Vagina (tissue), 2 donors: Measurements from ENCODE around the gene WNK2.

Experiments
- CTCF ChIP-seq, 3 experiments: fragments of 450-650 bp in 2 of 3; fragments of 200-600 bp in 1 of 3; sonication (generic) in 1 of 3; IDR thresholded peaks; one replicate each; pipeline ENCODE4 v1.5.1; 2017 to 2019; ENCODE audit warnings: antibody characterized with exemption in 3 of 3, mild to moderate bottlenecking in 2 of 3, moderate library complexity in 2 of 3
- POLR2A ChIP-seq, 2 donors: fragments of 450-650 bp; IDR thresholded peaks; one replicate each; pipeline ENCODE4 v1.6.1; 2017; ENCODE audit warnings: antibody characterized with exemption in 2 of 2, mild to moderate bottlenecking in 2 of 2, moderate library complexity in 2 of 2

GRCh38 chr9:93264338-93265125 lies 80.6 kb downstream of the WNK2 start:
- TF ChIP-seq CTCF (IDR thresholded peaks at IDR 0.05) (no peak), POLR2A (IDR thresholded peaks at IDR 0.05) (no peak)
